Left colon (tissue), 2 donors: ENCODE measurements around the gene P2RY8. TPM values are rescaled to one million over a fixed set of nuclear protein-coding genes. Genes with fewer than 3 reads are reported as not detected.
"Not testable (repeated sequence)": the region's sequence is repeated elsewhere in the genome, so short reads cannot be mapped to it uniquely, and the experiment has no call there.

ENCODE experiments used
- ATAC-seq: fragments of 200-7000 bp; cut with Tn5 transposase; one replicate; pipeline ENCODE4 v1.9.1; 2020; ENCODE audit warnings: mild to moderate bottlenecking, moderate library complexity
- DNase-seq, 2 donors: peaks; one replicate each; pipeline ENCODE4 v3.0.0-alpha.2; 2020
- intact Hi-C, 2 donors: fragments of 100-400 bp; cut with DNase I in 1 of 2; cut with micrococcal nuclease in 1 of 2; formaldehyde crosslinking; loops; one replicate each; pipeline versions ENCODE4 v1.11.2 to v1.14.0; 2022; cut with DNase I, micrococcal nuclease
- total RNA-seq, 2 donors: library from RNA; stranded (reverse); fragmentation: NEBNext Ultra II Directional; extraction: Animal tissue kit (Norgen Biotek cat#: 25700); gene quantifications; one replicate each; pipeline ENCODE4 v1.2.1, GENCODE V29; 2021
- donor health status: DM: no; HTN: no; CAD: no.
- donor health status: DM: yes; HTN: yes; CAD: no.

Gene P2RY8
- total RNA-seq, 2 donors from 2014 or later = 0.43 to 2.1 TPM

DNA sequence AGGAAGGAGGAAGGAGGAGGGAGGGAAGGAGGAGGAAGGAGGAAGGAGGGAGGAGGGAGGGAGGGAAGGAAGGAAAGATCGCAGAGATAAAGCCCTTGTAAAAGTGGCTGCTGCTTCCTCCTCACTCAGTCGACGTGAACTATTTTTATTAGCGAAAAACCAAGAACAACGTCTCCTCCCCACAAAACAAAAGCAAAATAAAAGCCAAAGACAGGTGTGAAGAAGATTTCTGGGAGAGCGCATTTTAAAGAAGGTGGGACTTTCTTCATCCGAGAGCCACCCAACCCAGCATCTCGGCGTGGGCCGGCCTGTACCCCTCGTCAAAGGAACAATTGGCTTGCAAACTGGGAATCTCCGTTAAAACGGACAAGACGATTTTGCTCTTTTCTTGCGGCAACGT, 43.6 kb downstream of the P2RY8 start:
- DNase-seq (no peak), ATAC-seq (no peak)
- intact Hi-C loops = no loop called here

- DNase-seq (no peak), ATAC-seq (no peak)
- intact Hi-C loops = no loop called here
Measured at GRCh38 chrX:1492421-1493012, 44.5 kb downstream of the P2RY8 start.

- ATAC-seq = peak; percentile 25
- intact Hi-C loops = no loop called here
- no peak for DNase-seq
Measured at GRCh38 chrX:1491851-1492349, 45.1 kb downstream of the P2RY8 start.

DNA sequence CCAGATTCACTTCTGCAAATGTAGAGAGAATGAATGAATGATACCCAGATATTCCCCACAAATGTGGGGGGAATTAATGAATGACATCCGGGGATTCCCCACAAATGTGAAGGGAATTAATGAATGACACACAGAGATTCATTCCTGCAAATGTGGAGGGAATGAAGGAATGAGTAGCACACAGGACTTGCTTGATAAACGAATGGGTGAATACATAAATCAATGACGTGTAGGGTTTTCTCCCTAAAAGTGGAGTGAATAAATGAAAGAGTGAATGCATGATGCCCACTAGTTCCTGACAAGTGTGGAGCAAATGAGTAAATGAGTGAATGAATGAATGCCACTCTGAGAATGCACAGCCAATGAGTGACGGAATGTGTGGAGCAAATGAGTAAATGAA, 45.7 kb downstream of the P2RY8 start:
- intact Hi-C loops, ATAC-seq, DNase-seq: not testable (repeated sequence)

DNA sequence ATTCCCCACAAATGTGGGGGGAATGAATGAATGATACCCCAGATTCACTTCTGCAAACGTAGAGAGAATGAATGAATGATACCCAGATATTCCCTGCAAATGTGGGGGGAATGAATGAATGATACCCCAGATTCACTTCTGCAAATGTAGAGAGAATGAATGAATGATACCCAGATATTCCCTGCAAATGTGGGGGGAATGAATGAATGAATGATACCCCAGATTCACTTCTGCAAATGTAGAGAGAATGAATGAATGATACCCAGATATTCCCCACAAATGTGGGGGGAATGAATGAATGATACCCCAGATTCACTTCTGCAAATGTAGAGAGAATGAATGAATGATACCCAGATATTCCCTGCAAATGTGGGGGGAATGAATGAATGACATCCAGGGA, 46.3 kb downstream of the P2RY8 start:
- DNase-seq, ATAC-seq, intact Hi-C loops: not testable (repeated sequence)

DNA sequence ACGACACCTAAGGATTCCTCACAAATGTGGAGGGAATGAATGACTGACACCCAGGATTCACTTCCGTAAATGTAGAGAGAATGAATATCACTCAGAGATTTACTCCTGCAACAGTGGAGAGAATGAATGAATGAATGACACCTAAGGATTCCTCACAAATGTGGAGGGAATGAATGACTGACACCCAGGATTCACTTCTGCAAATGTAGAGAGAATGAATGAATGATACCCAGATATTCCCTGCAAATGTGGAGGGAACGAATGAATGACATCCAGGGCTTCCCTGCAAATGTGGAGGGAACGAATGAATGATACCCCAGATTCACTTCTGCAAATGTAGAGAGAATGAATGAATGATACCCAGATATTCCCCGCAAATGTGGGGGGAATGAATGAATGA, 47.6 kb downstream of the P2RY8 start:
- intact Hi-C loops, DNase-seq: not testable (repeated sequence)

GRCh38 chrX:1488745-1489144, 48.2 kb downstream of the P2RY8 start:
- DNase-seq (no peak), ATAC-seq (no peak)
- intact Hi-C loops = no loop called here

More for the DNA sequence above, 47.6 kb downstream of the P2RY8 start:
- not testable (repeated sequence) for ATAC-seq

DNA sequence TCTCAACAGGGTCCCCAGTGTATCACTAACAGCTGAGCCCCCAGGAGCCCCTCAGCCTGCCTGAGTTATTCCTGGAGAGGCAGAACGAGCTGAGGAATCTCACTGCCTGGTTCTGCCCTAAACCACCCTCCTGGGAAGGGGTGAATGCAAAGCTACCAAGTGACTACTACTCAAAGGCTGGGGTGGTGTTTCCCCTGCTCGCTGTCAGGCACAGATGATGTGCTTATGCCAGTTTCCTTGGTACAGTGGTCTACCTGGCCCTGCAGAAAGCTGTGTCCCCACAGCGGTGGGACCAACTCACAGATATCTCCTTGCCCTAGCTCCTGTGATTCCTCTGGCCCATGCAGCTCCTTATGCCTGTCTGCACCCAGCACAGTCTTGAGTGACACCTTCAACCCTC, 48.8 kb downstream of the P2RY8 start:
- DNase-seq (no peak), ATAC-seq (no peak)
- intact Hi-C loops = no loop called here

GRCh38 chrX:1487401-1487800, 49.6 kb downstream of the P2RY8 start:
- DNase-seq (no peak), ATAC-seq (no peak)
- intact Hi-C loops = no loop called here

GRCh38 chrX:1486749-1487361, 50.1 kb downstream of the P2RY8 start:
- intact Hi-C loops = no loop called here
- no peak for ATAC-seq
- no peak for DNase-seq

DNA sequence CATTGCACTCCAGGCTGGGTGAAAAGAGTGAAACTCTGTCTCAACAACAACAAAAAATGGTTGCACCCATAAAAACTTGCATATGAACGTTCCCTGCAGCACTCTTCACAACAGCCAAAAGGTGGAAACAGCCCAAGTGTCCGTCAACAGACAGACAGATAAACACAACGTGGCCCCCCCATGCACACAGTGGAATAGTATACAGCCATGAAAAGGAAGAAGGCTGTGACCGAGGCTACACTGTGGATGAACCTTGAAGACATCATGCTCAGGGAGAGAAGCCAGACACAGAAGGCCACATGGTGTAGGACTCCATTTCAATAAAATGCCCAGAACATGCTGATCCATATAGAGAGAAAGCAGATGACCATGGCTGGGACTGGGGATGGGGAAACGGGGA, 50.8 kb downstream of the P2RY8 start:
- DNase-seq (no peak), ATAC-seq (no peak)
- intact Hi-C loops = no loop called here

DNA sequence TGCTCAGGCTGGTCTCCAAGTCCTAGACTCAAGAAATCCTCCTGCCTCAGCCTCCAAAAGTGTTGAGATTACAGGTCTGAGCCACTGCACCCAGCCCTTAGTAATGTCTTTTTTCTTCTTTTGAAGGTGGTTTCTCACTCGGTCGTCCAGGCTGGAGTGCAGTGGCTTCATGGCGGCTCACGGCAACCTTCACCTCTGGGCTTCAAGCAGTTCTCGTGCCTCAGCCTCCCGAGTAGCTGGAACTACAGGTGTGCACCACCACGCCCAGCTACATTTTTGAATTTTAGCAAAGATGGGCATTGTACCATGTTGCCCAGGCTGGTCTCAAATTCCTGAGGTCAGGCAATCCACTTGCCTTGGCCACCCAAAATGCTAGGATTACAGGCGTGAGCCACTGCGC, 52.0 kb downstream of the P2RY8 start:
- DNase-seq (no peak), ATAC-seq (no peak)
- intact Hi-C loops = no loop called here

GRCh38 chrX:1484638-1485019, 52.4 kb downstream of the P2RY8 start:
- intact Hi-C loops = no loop called here
- ATAC-seq (no peak), DNase-seq (no peak)

GRCh38 chrX:1483843-1484637, 52.9 kb downstream of the P2RY8 start:
- intact Hi-C loops = no loop called here

GRCh38 chrX:1482530-1482928, 54.5 kb downstream of the P2RY8 start:
- ATAC-seq, intact Hi-C loops, DNase-seq: not testable (repeated sequence)

More at GRCh38 chrX:1483843-1484637, 52.9 kb downstream of the P2RY8 start:
- ATAC-seq (no peak), DNase-seq (no peak)

- ATAC-seq = peak; percentile 50
- peak; percentile 60 to 70 for DNase-seq
- intact Hi-C loops = no loop called here
Measured at GRCh38 chrX:1481636-1482529, 55.1 kb downstream of the P2RY8 start.

GRCh38 chrX:1480082-1480785, 56.8 kb downstream of the P2RY8 start:
- ATAC-seq (no peak), DNase-seq (no peak)
- intact Hi-C loops = no loop called here

- no peak for ATAC-seq
- intact Hi-C loops = no loop called here
Measured at GRCh38 chrX:1477801-1478458, 59.1 kb downstream of the P2RY8 start.

More at GRCh38 chrX:1477801-1478458, 59.1 kb downstream of the P2RY8 start:
- no peak for DNase-seq
